Limb (tissue), 2 donors: ENCODE results near the gene ARID2.

Source experiments
- DNase-seq, 2 donors: peaks; one replicate each; pipeline ENCODE4 v3.0.0-alpha.2; 2016; ENCODE audit errors: extremely low spot score in 2 of 2

Gene ARID2

DNA sequence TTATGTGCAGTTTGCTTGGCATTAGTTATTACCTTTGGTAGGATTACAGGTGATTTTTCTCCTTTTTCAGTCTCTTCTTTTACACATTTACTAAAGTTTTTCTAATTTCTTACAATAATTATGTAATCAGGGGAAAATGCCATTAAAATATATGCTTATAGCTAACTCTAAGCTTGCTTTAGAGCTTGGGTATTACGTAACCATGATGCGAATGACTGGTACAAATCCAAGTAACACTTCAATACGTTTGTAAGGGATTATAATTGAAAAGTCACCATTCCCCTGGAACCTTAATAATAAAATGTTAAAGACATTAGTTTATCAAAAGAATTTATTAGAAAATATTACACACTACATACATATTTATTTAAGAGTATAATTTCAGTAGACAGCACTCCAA lies 189.3 kb downstream of the ARID2 start:
- no peak for DNase-seq

DNA sequence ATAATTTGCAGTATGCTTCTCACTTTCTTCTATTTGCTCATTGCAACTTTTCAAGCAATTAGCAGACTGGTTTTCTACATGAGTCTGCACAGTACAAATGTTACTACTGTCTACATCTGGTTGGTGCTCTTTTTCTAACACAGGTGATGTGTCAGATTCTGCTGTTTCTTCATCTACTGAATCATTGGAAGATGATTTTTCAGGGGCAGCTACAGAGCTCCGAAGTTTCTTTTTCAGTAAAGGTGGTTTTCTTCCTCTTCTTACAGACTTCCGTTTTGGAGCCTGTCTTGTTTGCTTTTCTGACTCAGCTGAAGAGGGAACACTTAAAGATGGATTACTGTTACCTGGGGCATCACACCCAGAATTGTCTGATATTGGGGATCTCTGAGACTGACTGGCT lies 198.8 kb downstream of the ARID2 start:
- DNase-seq, result no peak

DNA sequence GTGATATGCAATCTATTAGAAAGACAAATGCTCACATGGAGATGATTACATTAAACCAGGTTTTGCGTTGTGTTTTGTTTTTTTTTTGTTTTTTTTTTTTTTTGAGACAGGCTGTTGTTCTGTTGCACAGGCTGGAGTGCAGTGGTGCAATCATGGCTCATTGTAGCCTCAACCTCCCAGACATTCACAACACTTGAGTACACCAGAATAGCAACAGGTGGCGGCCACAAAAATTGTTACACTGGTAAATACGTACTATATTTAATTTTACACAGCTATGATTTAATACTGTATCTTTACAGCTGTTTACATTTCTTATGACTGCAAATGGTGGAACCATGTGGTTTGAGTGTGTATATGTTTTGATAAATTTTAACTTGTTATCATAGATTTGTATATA lies 200.9 kb downstream of the ARID2 start:
- DNase-seq, result no peak

DNA sequence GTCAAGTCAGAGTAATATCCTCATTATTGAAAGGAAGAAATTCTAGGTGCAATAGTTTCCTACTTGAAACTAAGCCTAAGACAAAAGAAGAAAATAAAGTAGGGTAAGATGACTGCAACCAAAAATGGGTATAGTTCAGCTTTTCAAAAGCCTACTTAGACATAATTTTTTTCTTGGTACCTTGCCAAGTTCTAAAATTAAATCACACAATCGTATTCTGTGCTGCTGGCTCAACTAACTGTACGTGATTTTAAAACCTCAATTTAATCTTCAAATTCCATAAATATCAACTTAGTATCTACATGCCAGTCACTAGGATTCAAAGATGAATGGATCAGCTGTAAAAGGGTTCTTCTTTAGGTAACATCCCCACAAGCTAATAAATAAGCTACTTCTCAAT lies 204.0 kb downstream of the ARID2 start:
- peak in 1 of 2 donors; percentile 15 for DNase-seq

DNA sequence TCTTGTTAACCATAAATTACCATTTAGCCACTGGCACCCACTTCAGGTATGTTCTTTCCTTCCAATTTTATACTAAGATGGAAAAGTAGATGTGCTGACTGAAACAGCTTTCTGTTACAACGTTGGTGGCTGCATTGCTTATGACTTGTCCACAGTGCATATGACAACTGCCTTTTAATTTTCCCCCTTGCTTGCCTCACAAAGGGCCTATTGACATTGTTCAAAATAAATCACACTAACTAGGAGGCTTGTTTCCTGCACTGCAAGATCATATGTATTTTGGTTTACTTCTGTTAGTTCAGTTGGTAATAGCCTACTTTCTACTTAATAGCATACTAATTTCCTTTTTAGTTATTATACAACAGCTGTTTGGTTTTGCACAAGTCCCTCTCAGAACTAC lies 205.4 kb downstream of the ARID2 start:
- DNase-seq, result no peak

DNA sequence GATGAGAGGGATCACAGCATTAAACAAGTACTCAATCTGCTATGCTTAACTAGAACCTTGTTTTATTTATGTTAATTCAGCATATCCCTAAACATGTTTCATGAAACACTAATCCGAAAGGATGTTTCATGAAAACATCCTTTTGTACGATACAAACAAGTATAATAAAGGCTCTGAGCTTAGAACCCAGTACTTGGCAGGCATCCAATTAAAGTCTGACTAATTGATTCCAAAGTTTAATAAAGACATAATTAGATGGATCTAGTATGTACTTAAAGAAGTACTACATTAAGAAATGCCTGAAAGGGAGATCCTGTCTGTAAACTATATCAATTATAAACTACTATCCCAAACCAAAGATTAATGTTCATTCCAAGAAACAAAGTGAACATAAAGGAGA lies 209.1 kb downstream of the ARID2 start:
- DNase-seq, result no peak

DNA sequence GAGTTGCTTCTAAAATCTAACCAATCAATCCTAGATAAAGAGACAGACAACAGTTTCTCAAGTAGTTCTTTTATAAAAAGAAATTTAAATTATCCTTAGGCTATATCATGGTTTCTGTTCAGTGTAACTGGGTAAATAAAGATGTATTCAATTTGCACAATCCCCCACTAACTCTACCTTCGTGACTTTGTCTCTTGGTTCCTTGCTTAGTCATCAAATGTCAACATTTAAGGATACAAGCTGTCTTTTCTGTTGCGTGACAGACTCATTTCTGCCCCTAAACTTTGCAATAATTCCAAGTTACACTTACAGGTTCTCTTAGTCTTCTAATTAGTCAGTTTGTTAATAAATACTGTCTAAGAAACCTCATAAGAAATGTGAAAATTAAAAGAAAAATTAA lies 210.3 kb downstream of the ARID2 start:
- DNase-seq, result no peak

DNA sequence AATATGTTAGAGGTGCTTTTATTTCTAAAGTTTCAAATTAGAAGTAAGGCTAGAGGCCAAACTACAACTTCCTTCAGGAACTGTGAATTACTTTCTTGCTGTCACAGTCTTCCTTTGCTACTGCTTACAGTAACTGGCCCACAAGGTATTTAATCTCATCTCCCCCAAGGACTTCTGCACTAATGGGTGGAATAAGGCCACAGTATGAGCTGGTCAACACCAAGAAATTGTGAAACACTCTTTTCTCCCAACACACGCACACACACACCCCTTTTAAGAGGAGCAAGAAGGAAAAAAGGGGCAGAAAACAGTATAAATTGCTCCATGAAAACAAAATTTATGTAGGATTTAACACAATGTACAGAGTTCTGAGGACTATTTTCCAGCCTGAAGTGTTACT lies 215.3 kb downstream of the ARID2 start:
- no peak for DNase-seq

DNA sequence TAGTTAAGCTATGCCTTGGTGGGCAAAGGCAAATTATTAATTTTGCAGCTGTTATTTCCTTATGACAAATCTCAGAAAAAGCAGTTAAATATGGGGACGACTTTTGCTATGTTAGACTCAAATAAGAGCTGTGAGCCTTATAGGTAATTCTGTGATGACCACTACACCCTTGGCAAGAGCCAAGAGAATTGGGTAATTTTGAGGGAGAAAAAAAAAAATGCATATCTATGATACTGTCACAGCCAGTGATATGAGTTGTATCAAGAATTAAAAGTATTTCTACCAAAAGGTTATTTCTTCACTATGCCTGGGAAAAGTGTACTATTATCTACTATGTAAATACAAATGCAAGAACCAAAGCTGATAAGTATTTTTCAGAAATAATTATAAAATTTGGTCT lies 216.9 kb downstream of the ARID2 start:
- DNase-seq, result no peak

DNA sequence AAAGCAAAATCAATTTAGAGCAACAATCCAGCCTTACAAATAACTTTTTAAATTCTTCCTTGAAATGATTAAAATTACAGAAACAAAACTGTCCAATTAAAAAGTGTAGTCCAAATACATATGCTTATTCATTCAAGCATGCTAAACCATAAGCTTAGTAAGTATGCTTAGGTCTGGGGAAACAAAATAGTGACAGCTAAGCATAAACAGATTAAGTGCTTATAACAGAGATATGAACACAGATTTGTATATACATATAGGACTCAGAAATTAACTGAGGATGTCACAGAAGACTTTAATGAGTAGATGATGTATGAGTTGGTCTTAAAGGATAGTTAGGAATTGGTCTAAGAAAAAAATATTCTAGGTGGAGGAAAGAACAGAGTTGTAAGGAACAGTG lies 219.0 kb downstream of the ARID2 start:
- DNase-seq, result no peak
